ENCODE measurements around the gene TSEN54.

The TSEN54 gene

DNA sequence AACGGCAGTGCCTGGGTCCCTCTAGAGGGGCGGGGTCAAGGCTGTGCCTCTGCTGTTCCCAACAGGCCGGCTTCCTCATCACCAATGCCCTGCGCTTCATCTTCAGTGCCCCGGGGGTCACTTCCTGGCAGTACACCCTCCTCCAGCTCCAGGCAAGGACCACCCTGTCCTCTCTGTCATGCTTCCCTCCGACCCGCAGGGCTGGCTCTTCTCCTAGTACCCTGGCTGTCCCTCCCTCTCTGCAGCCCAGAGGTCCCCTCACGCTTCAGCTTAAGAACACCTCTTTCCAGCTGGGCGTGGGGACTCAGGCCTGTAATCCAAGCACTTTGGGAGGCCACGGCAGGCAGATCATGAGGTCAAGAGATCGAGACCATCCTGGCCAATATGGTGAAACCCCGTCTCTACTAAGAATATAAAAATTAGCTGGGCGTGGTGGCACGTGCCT lies 26.8 kb upstream of the TSEN54 start:
- DNase-seq, result no peak

DNA sequence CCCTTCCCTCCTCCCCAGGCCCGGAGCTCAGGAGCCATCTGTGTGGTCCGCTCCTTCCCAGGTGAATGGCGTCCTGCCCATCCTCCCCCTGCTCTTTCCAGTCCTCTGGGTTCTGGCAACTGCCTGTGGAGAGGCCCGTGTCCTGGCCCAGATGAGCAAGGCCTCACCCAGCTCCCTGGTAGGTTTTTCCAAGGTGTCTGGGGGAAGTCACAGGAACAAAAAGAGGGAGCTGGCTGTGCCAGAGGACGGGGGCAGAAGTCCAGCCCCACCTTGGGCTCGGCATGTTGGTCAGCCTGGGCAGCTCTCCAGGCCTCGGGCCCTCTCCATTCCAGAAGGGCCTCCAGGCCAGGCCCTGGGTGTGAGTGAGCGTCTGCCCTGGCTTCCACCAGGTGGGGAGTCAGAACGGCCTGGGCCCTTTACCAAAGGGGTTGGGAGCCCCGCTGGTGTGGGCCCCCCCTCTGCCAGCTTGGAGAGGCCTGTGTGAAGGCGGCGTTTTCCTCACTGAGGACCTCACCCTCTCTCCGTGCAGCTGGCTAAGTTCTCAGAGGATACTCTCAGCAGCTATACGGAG lies 26.1 kb upstream of the TSEN54 start:
- no peak for DNase-seq

DNA sequence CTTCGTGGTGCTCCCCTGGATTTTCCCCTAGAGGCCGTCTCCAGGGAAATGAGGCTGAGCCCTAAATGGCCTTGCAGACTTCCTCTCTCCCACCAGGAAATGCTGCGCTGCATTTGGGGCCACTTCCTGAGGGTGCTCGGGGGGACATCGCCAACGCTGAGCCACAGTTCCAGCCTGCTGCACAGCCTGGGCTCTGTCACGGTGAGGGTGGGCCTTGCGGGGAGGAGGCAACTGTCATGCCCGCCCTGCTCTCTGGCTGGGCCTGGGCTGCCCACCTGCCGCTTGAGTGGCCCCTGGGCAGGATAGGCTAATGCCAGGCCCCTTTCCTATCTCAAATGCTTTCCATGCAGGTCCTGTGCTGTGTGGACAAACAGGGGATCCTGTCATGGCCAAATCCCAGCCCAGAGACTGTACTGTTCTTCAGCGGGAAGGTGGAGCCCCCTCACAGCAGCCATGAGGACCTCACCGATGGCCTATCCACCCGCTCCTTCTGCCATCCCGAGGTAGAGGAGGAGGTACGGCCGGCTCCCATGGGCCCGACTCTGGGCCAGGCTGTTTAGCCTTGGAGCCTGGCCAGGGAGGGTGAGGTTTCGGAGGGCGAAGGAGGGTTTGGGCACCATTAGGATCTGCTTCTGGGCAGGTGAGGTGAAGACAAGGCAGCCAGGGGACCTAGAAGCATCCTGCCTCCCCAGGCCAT lies 25.2 kb upstream of the TSEN54 start:
- DNase-seq, result no peak

DNA sequence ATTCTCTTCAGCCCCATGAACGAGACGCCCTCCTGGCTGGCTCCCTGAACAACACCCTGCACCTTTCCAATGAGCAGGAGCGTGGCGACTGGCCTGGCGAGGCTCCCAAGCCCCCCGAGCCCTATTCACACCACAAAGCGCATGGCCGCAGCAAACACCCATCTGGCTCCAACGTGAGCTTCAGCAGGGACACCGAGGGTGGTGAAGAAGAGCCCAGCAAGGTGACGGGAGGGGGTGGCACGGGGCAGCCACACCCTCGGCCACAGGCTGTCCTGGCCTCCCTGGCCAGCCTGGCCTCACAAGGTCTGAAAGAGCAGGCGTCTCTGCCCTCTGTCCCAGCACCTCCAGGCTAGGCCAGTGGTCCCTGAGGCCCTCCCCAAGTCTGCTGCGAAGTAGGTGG lies 24.6 kb upstream of the TSEN54 start:
- no peak for DNase-seq

DNA sequence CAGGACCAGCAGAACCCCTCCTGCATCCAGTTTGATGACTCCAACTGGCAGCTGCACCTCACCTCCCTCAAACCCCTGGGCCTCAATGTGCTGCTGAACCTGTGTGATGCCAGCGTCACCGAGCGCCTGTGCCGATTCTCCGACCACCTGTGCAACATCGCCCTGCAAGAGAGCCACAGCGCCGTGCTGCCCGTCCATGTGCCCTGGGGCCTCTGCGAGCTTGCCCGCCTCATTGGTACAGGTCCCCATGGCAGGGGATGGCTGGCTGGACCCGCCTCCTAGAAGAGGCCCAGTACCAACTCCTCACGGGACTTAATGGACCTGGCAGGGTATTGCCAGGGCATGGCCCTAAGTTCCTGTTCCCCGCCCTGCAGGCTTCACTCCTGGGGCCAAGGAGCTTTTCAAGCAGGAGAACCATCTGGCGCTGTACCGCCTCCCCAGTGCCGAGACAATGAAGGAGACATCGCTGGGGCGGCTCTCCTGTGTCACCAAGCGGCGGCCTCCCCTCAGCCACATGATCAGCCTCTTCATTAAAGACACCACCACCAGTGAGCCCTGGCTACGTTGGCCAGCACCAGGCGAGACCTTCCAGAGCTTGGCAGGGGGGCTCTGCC lies 23.7 kb upstream of the TSEN54 start:
- no peak for DNase-seq

DNA sequence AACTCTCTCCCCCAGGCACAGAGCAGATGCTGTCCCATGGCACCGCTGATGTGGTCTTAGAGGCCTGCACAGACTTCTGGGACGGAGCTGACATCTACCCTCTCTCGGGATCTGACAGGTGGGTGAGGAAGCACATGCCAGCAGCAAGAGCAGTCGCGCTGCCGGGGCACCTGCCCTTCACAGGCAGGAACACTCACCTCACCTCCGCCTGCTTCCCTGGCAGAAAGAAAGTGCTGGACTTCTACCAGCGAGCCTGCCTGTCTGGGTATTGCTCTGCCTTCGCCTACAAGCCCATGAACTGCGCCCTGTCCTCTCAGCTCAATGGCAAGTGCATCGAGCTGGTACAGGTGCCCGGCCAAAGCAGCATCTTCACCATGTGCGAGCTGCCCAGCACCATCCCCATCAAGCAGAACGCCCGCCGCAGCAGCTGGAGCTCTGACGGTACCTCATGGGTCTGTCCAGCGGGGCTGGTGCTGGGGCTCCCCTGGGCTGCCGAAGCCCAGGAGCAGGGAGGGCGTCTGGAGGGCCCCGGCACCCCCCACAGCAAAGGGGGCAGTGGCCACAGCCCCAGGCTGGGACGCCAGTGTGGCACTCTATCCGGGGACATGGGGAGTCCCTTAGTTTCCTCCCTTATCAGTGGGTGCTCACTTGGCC lies 22.7 kb upstream of the TSEN54 start:
- DNase-seq, result no peak

DNA sequence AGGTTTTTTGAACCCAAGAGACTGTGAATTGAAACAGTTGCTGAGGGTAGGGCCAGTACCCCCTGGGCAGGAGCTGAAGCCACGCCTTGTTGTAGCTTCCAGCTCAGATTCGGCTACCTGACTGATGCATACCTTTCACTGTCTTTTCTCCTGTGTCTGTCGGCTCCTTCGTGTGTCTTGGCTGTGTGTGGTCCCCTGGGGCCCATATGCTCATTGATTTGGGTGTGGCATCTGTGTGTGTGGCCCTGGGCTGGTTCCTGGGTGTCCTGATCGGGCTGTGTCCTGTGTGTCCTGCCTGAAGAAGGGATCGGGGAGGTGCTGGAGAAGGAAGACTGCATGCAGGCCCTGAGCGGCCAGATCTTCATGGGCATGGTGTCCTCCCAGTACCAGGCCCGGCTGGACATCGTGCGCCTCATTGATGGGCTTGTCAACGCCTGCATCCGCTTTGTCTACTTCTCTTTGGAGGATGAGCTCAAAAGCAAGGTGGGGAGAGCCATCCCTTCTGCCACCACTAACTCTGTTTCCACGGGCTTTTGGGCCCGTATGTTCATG lies 21.9 kb upstream of the TSEN54 start:
- no peak for DNase-seq

DNA sequence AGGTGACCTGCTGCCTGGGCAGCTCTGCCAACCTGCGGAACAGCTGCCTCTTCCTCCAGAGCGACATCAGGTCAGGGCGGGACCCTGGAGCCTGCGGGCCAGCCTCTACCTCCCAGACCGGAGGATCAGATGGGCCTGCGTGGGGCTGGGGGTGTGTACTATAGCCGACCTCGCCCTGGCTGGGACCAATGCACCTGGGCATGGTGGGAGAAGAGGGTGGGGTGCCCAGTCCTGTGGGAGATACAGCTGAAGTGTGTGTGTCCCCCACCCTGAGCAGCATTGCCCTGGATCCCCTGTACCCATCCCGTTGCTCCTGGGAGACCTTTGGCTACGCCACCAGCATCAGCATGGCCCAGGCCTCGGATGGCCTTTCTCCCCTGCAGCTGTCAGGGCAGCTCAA lies 20.3 kb upstream of the TSEN54 start:
- no peak for DNase-seq

DNA sequence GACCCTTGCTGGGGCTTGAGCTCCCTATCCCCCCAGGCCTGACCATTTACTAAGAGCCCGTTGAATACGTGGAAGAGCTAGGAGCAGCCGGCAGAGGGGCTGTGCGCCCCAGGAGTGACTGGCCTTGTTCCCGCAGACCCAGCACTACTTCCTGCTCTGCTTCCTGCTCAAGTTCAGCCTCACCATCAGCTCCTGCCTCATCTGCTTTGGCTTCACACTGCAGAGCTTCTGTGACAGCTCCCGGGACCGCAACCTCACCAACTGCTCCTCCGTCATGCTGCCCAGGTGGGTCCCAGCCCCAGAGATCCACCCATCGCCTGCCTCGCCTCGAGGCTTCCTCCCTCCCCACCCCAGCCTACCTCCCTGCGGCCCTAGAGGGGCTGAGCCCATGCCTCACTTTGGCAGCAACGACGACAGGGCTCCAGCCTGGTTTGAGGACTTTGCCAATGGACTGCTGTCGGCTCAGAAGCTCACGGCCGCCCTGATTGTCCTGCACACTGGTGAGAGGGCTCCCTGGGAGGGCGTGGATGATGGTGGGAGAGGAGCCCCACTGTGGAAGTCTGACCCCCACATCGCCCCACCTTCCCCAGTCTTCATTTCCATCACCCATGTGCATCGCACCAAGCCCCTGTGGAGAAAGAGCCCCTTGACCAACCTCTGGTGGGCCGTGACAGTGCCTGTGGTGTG lies 18.1 kb upstream of the TSEN54 start:
- no peak for DNase-seq

DNA sequence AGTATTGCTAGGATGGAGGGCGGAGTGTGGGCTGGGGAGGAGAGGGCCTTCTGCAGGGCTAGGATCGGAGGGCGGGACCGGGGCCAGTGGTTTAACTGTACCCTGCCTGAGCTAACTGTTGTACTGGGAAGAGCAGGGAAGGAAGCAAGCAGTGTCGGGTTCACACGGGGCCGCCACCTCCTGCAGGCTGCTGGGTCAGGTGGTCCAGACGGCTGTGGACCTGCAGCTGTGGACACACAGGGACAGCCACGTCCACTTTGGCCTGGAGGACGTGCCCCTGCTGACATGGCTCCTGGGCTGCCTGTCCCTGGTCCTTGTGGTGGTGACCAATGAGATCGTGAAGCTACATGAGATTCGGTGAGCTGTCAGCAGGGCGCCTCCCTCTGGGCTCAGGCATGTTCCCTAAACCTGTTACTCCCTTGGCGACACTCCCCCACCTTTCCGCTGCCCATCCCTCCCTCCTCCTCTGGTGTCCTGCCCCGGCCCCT lies 17.6 kb upstream of the TSEN54 start:
- no peak for DNase-seq

DNA sequence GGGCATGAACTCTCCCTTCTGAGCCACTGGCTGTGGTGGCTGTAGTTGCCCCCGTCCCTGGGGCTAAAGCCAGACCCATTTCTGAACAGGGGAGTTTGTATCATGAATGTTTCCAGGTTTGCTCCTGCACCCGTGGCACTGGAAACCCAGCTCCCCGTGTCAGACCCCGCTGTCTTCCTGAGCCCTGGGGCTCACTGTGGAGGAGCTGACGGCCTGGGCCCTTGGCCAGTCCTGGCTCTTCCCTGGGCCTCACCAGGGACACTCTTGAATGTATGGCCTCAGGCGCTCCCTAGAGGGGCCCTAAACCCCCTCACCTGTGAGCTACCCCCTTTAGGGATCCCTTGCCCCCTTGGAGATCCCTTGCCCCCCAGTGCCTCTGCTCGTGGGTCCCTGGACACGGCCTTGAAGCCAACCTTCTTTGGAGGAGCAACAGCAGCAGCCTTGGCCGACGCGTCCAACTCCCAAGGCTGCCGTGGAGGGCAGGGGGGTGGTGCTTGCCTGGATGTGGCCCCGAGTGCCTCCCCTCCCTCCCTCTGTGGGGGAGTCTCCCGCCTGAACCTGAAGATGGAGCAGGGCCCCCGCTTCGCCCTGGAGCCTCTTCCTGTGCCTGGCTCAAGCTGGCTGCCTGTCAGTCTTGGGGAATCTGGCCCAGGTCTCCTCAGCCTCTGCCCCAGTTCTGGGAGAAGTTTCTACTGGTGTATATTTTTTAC lies 16.9 kb upstream of the TSEN54 start:
- no peak for DNase-seq

DNA sequence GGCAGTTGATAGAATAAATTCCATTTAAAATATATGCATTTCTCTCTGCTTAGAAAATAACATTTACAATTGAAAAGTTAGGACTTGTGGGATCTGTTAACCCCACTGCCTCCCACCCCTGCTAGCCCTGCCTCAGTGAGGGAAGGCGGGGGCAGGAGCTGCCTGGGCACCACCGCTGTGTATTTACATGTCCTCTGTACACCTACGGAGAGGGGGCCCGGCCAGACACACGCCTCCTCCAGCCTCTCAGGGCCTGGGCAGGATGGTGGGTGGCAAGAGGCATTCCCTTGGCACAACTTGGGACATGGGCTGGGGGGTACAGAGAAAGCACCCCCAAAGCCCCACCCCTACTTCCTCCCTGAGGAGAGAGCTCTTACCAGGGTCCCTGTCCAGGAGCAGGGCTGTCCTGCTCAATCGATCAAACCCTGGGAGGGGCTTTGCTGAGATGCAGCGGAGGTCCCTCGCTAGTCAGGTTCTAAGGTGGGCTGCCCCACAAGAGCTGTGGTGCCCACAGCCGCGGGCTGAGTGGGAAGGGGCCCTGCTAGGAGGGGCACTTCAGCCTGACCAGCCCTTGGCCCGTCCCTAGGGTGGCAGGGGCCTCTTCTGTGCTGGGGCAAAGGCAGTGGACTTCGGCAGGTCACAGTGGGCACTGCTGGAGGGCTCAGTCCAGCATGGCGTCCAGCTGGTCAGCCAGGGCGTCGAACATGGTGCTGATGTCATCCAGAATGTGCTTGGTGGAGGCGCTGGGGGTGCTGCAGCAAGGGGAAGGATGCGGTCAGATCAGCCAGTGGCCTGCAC lies 15.7 kb upstream of the TSEN54 start:
- DNase-seq, result no peak

DNA sequence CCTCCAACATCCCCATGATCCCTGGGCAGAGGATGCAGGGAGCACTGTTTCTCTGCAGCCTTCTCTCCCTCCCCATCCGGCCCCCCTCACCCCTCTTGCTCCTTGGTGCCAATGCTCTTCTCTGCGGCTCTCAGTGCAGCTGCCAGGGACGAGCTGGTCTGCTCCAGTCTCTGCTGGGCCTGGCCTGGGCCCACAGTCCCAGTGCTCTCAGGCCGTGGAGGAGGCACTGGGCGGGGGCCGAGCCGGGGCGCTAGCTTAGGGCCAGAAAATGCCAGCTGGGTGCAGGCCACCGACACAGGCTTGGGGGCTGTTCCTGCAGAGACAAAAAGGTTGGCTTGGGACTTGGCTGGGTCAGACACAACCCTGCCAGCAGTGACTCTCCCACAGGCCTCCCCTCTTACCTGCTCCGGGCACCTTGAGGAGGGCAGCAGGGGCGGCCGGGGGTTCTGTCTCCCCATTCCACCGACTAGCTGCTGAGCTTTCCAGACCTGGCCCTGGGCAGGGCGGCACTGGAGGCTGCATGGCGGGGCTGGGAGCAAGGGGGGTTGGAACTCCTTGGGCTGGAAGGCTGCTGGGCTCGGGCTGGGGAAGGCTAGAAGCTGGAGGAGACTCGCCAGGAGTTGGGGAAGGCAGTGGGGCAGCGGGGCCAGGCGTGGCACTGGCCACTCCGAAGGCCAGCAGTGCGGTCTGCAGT lies 14.8 kb upstream of the TSEN54 start:
- no peak for DNase-seq

DNA sequence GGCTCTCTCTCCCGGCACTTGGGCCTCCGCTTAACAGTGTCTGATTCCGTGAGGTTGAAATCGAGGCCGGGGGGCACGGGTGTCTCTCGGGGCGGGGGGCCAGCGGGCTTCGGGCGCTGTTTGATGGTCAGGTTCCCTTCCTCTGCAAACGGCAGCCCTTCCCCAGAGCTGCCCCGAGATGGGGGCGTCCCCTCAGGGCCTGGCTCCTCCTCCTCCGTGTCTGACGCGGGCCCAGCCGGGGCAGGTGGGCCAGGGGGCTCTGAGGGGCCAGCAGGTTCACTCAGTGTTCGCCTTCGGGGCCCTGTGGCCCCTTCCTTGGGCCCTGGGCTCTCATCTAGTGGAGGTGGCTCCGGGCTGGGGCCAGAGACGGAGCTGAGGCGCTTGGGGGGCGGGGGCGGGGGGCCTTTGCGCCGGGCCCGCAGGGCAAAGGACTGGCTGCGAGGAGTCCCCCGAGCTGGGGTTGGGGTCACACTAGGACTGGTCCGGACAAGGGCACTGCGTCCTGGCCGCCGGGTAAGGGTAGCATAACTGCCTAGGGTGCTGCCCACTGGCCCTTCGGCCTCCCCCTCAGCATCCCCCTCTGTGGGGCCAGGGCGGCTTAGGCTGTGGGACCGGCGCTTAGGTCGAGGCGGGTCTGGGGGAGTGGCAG lies 14.1 kb upstream of the TSEN54 start:
- no peak for DNase-seq

DNA sequence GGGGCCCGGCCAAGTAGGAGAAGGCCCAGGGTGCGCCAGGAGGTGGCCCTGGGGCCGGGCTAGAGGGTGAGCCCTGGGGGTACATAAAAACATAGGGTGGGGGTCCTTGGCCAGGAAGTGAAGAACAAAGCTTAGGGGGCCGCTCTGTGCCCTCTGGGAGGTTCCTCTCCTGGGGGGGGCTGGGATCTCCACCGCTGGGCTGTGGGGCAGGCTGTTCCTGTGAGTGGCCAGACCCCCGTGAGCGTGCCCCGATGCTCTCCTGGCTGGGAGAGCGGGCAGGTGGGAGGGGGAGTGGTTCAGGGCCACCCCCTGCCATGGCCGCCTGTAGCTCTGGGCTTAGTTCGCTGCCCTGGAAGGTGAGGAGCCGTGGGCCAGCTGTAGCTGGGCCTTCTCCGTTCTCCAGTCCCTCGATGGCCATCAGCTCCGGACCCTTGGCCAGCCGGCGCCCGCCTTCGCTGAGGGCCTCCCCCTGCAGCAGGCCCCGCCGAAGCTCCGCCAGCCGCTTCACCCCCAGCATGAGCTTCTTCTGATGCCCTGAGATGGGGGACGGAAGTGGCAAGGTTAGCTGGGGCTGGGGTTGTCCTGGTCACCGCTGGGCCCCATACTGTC lies 13.5 kb upstream of the TSEN54 start:
- DNase-seq, result no peak

DNA sequence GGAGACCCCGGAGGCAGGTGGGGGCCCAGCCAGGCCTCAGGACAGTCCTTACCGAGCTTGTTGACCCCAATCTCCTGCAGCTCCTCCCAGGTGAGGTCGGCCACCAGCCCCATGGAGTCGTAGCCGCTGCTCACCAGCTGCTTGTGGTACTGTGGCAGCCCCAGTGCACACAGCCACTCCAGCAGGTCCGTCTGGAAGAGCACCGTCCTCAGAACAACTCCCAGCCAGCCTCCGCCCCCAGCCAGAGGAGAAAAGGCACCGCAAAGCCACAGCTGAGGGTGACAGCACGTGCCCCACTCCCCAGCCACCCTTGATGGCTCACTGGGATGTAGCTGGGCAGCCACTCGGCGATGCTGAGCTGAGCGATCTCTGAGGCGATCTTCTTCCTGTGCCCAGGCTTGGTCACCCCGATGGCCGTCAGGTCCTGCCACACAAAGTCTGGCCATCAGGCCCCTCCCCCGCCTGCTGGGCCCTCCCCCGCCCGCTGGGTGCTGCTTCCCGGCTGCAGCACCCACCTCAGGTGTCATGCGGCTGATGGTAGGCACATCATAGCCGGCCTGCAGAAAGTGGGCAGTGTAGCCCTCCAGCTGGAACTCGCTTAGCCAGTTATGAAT lies 12.9 kb upstream of the TSEN54 start:
- DNase-seq, result no peak

DNA sequence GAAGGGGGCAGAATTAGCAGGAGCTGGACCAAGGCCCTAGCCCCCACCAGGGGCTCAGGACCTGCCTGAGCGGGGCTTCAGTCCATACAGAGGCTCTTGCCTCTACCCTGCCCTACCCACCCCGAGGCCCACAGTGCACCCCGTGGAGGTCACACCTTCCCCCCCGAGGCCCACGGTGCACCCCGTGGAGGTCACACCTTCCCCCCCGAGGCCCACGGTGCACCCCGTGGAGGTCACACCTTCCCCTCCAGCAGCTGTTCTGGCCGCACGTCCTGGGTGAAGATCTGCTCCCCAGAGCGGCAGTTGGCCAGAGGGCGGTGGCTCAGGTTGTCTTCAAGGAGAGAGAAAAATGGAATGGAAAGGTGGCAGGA lies 12.4 kb upstream of the TSEN54 start:
- DNase-seq, result no peak

DNA sequence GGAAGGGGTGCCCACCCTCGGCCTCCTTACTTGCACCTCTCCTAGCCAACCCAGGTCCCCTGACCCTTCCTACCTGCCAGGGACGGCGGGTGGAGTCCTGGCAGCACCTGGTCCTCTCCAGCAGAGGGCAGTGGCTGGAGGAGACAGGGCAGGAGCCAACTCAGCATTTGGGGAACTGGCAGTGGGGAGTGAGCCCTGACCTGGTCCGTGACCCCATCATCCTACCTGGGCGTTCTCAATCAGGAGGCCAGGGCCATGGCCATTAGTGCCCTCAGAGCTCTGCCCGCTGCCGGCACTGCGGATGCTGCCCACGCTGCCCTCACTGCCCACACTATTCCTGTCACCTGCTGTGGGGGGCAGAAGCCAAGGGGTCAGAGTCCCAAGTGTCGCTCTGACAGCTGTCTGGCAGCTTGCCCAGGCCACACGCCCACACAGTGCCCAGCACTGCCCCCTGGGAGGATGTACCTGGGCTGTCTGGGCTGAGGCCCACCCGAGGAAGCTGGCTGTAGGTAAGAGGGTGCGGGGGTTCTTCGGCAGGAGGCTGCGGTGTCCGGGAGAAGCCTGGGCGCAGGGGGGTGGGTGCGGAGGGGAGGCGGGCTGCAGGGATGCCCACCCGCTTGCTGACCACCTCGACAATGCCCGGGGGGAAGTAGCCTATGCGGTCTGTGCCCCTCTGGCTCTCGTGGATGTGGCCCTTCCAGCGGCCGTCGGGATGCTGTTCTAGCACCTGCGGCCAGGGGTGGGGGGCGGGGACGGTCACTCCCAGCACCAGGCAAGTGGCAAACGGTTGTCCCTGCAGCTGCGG lies 11.8 kb upstream of the TSEN54 start:
- no peak for DNase-seq

DNA sequence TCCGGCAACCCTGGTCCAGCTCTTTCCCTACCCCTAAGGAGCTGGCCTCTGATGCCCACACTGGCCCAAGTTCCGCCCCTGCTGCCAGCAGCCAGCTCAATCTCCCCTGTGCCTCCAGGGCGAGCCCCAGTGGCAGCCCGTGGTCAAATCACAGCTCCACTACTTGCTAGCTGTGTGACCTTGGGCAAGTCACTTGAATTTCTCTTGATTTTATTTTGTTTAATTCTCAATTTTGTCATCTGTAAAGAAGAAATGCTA lies 11.2 kb upstream of the TSEN54 start:
- no peak for DNase-seq
